Thymus (tissue), 11 donors: Measurements from ENCODE around the gene DOCK3. TPM values are rescaled to one million over a fixed set of nuclear protein-coding genes. Genes with fewer than 3 reads are reported as not detected.
"Not testable (repeated sequence)": the region's sequence is repeated elsewhere in the genome, so short reads cannot be mapped to it uniquely, and the experiment has no call there.

ENCODE experiments used
- DNase-seq, 9 donors: peaks; one replicate each; pipeline ENCODE4 v3.0.0-alpha.2; 2013; ENCODE audit warnings: low spot score in 9 of 9, low read depth in 6 of 9, missing footprints in 1 of 9
- H3K27ac ChIP-seq, 2 donors: one replicate each; pipeline ENCODE4 v1.5.1; 2013; ENCODE audit warnings: control low read depth in 1 of 2, low read depth in 1 of 2, low read length in 1 of 2, mild to moderate bottlenecking in 1 of 2, moderate library complexity in 1 of 2
- H3K27me3 ChIP-seq, 2 donors: one replicate each; pipeline ENCODE4 v1.5.1; 2013; ENCODE audit warnings: low read length in 1 of 2; ENCODE audit not compliant: control insufficient read depth in 2 of 2, insufficient read depth in 1 of 2
- H3K36me3 ChIP-seq, 2 donors: one replicate each; pipeline ENCODE4 v1.5.1; 2013; ENCODE audit warnings: low read length in 1 of 2, mild to moderate bottlenecking in 1 of 2, moderate library complexity in 1 of 2; ENCODE audit not compliant: control insufficient read depth in 2 of 2, insufficient read depth in 2 of 2
- H3K4me1 ChIP-seq, 2 donors: one replicate each; pipeline ENCODE4 v1.5.1; 2013; ENCODE audit warnings: low read length in 2 of 2; ENCODE audit not compliant: control insufficient read depth in 2 of 2, insufficient read depth in 2 of 2
- H3K4me3 ChIP-seq, 2 donors: one replicate each; pipeline ENCODE4 v1.5.1; 2013; ENCODE audit warnings: low read length in 2 of 2, control low read depth in 1 of 2, mild to moderate bottlenecking in 1 of 2
- H3K9me3 ChIP-seq, 2 donors: one replicate each; pipeline ENCODE4 v1.5.1; 2013; ENCODE audit warnings: low read length in 1 of 2, mild to moderate bottlenecking in 1 of 2; ENCODE audit not compliant: control insufficient read depth in 2 of 2, insufficient read depth in 1 of 2
- WGBS: extraction: QIAGEN DNeasy Blood & Tissue Kit; methylation state at CpG from one replicate; pipeline ENCODE4 v1.1.7; 2013; 5-methylcytosine and 5-hydroxymethylcytosine counted together
- polyA plus RNA-seq: library from polyadenylated mRNA; stranded (reverse); fragments of 200-250 nt; gene quantifications from one replicate; pipeline ENCODE4 v1.2.3, GENCODE V29; 2013
- total RNA-seq: library from RNA; stranded (reverse); fragments of 120-200 nt; gene quantifications from one replicate; pipeline ENCODE4 v1.2.4, GENCODE V29; 2013
- donor health status: healthy.

The DOCK3 gene
- total and polyA plus RNA-seq, 2 donors, result 0.05 to 0.21 TPM

GRCh38 chr3:51306093-51306492, 631.4 kb downstream of the DOCK3 start:
- Histone ChIP-seq H3K4me3 (no peak overlapping the region), H3K27me3 (no peaks in the 10 kb centered on the region), H3K9me3 (peaks cover 0 to 5% of the 10 kb centered on the region in 2 donors), H3K4me1 (no peaks in the 10 kb centered on the region), H3K27ac (no peak overlapping the region), H3K36me3 (no peaks in the 10 kb centered on the region)
- no peak for DNase-seq
- WGBS, result 100% methylated on average over 1 of the region's 1 CpG

GRCh38 chr3:51307458-51307857, 632.7 kb downstream of the DOCK3 start:
- Histone ChIP-seq H3K36me3 (no peaks in the 10 kb centered on the region), H3K27me3 (no peaks in the 10 kb centered on the region), H3K4me1 (no peaks in the 10 kb centered on the region), H3K9me3 (peaks cover 0 to 5% of the 10 kb centered on the region in 2 donors), H3K4me3 (no peak overlapping the region), H3K27ac (no peak overlapping the region)
- WGBS, result 95% methylated on average over 2 of the region's 2 CpGs
- no peak for DNase-seq

GRCh38 chr3:51307945-51308607, 633.3 kb downstream of the DOCK3 start:
- DNase-seq, H3K27me3 ChIP-seq, H3K36me3 ChIP-seq, H3K4me3 ChIP-seq, H3K4me1 ChIP-seq, H3K27ac ChIP-seq, H3K9me3 ChIP-seq: not testable (repeated sequence)
- WGBS, result 82% methylated on average over 1 of the region's 5 CpGs

GRCh38 chr3:51311055-51311454, 636.3 kb downstream of the DOCK3 start:
- WGBS, result 61% methylated on average over 1 of the region's 1 CpG
- H3K36me3 ChIP-seq, result no peaks in the 10 kb centered on the region
- no peak overlapping the region for H3K27ac ChIP-seq
- H3K4me1 ChIP-seq, result no peaks in the 10 kb centered on the region
- H3K9me3 ChIP-seq, result no peaks in the 10 kb centered on the region
- H3K27me3 ChIP-seq, result no peaks in the 10 kb centered on the region
- no peak overlapping the region for H3K4me3 ChIP-seq
- DNase-seq, result peak in 5 of 9 donors; percentile 3 to 24 (median 9)

- Histone ChIP-seq H3K27ac (no peak overlapping the region), H3K4me1 (no peaks in the 10 kb centered on the region), H3K36me3 (no peaks in the 10 kb centered on the region), H3K4me3 (no peak overlapping the region), H3K9me3 (no peaks in the 10 kb centered on the region), H3K27me3 (no peaks in the 10 kb centered on the region)
- DNase-seq, result no peak
- 97% methylated on average over 2 of the region's 2 CpGs for WGBS
Observed at GRCh38 chr3:51328206-51328605, 653.5 kb downstream of the DOCK3 start.

GRCh38 chr3:51330046-51330445, 655.3 kb downstream of the DOCK3 start:
- no peak overlapping the region for H3K27ac ChIP-seq
- DNase-seq, result no peak
- 87% methylated on average over 2 of the region's 2 CpGs for WGBS
- no peak overlapping the region for H3K4me3 ChIP-seq
- no peaks in the 10 kb centered on the region for H3K4me1 ChIP-seq
- H3K27me3 ChIP-seq, result no peaks in the 10 kb centered on the region
- H3K9me3 ChIP-seq, result no peaks in the 10 kb centered on the region
- no peaks in the 10 kb centered on the region for H3K36me3 ChIP-seq

GRCh38 chr3:51332156-51332555, 657.4 kb downstream of the DOCK3 start:
- Histone ChIP-seq H3K9me3 (no peaks in the 10 kb centered on the region), H3K27ac (no peak overlapping the region), H3K36me3 (no peaks in the 10 kb centered on the region), H3K4me1 (no peaks in the 10 kb centered on the region), H3K4me3 (no peak overlapping the region), H3K27me3 (no peaks in the 10 kb centered on the region)
- 100% methylated on average over 1 of the region's 1 CpG for WGBS
- DNase-seq, result no peak

- DNase-seq, result no peak
- Histone ChIP-seq H3K36me3 (no peaks in the 10 kb centered on the region), H3K4me3 (no peak overlapping the region), H3K27me3 (no peaks in the 10 kb centered on the region), H3K4me1 (no peaks in the 10 kb centered on the region), H3K9me3 (no peaks in the 10 kb centered on the region), H3K27ac (no peak overlapping the region)
- 97% methylated on average over 6 of the region's 6 CpGs for WGBS
Observed at GRCh38 chr3:51333021-51333420, 658.3 kb downstream of the DOCK3 start.

GRCh38 chr3:51336261-51336660, 661.5 kb downstream of the DOCK3 start:
- DNase-seq, result no peak
- no peaks in the 10 kb centered on the region for H3K4me1 ChIP-seq
- H3K9me3 ChIP-seq, result no peaks in the 10 kb centered on the region
- H3K27me3 ChIP-seq, result no peaks in the 10 kb centered on the region
- no peak overlapping the region for H3K4me3 ChIP-seq
- no peak overlapping the region for H3K27ac ChIP-seq
- no peaks in the 10 kb centered on the region for H3K36me3 ChIP-seq
- 95% methylated on average over 1 of the region's 1 CpG for WGBS
